GM12873 (cell line): Measurements from ENCODE around the gene DKC1.

Experiments
- CTCF ChIP-seq: IDR thresholded peaks from 2 replicates; pipeline ENCODE4 v1.5.1; 2012; ENCODE audit warnings: low read depth, mild to moderate bottlenecking, moderate library complexity, low read length, control low read depth; ENCODE audit not compliant: insufficient read depth; ENCODE audit errors: missing control alignments

The DKC1 gene

GRCh38 chrX:154819771-154820341 lies 57.2 kb downstream of the DKC1 start:
- no peak for TF ChIP-seq CTCF

- no peak for TF ChIP-seq CTCF
These were observed 58.9 kb downstream of the DKC1 start for GRCh38 chrX:154821523-154821922.

GRCh38 chrX:154822029-154822428 lies 59.4 kb downstream of the DKC1 start:
- TF ChIP-seq CTCF, result no peak

- TF ChIP-seq CTCF, result no peak
These were observed 62.0 kb downstream of the DKC1 start for GRCh38 chrX:154824638-154825037.
